H1 (cell line): ENCODE results near the gene MAML1. TPM values are rescaled to one million over a fixed set of nuclear protein-coding genes. Genes with fewer than 3 reads are reported as not detected.

Experiments
- CTCF ChIA-PET: fragments of 300-600 bp; sonication (Branson Sonifier 250); formaldehyde crosslinking; loops from one replicate; lab custom pipeline; 2021; ENCODE audit not compliant: partially characterized antibody; lab: Charles Lee
- POLR2A ChIA-PET: fragments of 300-600 bp; sonication (Branson Sonifier 250); formaldehyde crosslinking; loops from one replicate; lab custom pipeline; 2021; ENCODE audit warnings: inconsistent platforms; ENCODE audit not compliant: partially characterized antibody; lab: Charles Lee
- DNase-seq, 2 experiments: peaks; one replicate each; pipeline versions ENCODE4 v3.0.0 to v3.0.0-alpha.2; 2010 to 2022; ENCODE audit warnings: low spot score in 2 of 2, low read depth in 1 of 2, mixed read lengths in 1 of 2
- FAIRE-seq: peaks from 2 replicates; lab custom pipeline; 2011; peaks lifted over from hg19 to GRCh38; lab: Jason Lieb, UNC
- H2AFZ ChIP-seq: 2 replicates; pipeline ENCODE4 v1.8.1; 2012; ENCODE audit warnings: low read length, inconsistent platforms
- H2AK5ac ChIP-seq: 2 replicates; pipeline ENCODE4 v1.6.1; 2013; ENCODE audit warnings: low read depth, low read length
- H2BK120ac ChIP-seq: replicated peaks from 2 replicates; pipeline ENCODE3; 2013; ENCODE audit warnings: low read depth, low read length, inconsistent platforms
- H2BK12ac ChIP-seq: 2 replicates; pipeline ENCODE4 v1.6.1; 2013; ENCODE audit warnings: low read depth, low read length
- H2BK15ac ChIP-seq: 2 replicates; pipeline ENCODE4 v1.6.1; 2013; ENCODE audit warnings: low read length
- H2BK20ac ChIP-seq: 2 replicates; pipeline ENCODE4 v1.6.1; 2013; ENCODE audit warnings: low read length
- H2BK5ac ChIP-seq: 2 replicates; pipeline ENCODE4 v1.6.1; 2013; ENCODE audit warnings: low read depth, low read length
- H3K14ac ChIP-seq: 2 replicates; pipeline ENCODE4 v1.6.1; 2013; ENCODE audit warnings: inconsistent platforms; ENCODE audit not compliant: insufficient read length
- H3K18ac ChIP-seq: 2 replicates; pipeline ENCODE4 v1.6.1; 2013; ENCODE audit warnings: low read length; ENCODE audit errors: extremely low read depth
- H3K23ac ChIP-seq: 2 replicates; pipeline ENCODE4 v1.6.1; 2013; ENCODE audit warnings: inconsistent platforms; ENCODE audit not compliant: insufficient read length
- H3K23me2 ChIP-seq: 2 replicates; pipeline ENCODE4 v1.6.1; 2013; ENCODE audit warnings: low read depth, low read length
- H3K27ac ChIP-seq: 2 replicates; pipeline ENCODE4 v1.6.1; 2011; ENCODE audit warnings: low read depth, low read length, inconsistent platforms
- H3K27me3 ChIP-seq, 4 experiments: replicated peaks in 1 of 4; 1 replicate in 1 of 4; 2 replicates in 3 of 4; pipeline versions ENCODE4 v1.6.1 to v1.8.1; 2011 to 2013; ENCODE audit warnings: low read length in 3 of 4, mild to moderate bottlenecking in 3 of 4, inconsistent platforms in 2 of 4, mixed read lengths in 2 of 4, moderate library complexity in 1 of 4; ENCODE audit not compliant: control insufficient read depth in 3 of 4, insufficient read depth in 3 of 4; ENCODE audit errors: extremely low read depth in 1 of 4
- H3K36me3 ChIP-seq, 4 experiments: 2 replicates each; pipeline versions ENCODE4 v1.6.1 to v1.8.1; 2011 to 2013; ENCODE audit warnings: mild to moderate bottlenecking in 4 of 4, low read length in 3 of 4, moderate library complexity in 2 of 4, control low read depth in 1 of 4, inconsistent platforms in 1 of 4; ENCODE audit not compliant: insufficient read depth in 4 of 4, control insufficient read depth in 2 of 4
- H3K4ac ChIP-seq: replicated peaks from 2 replicates; pipeline ENCODE3; 2013; ENCODE audit warnings: low read length, low read depth, mixed read lengths, inconsistent platforms; ENCODE audit not compliant: insufficient read length
- H3K4me1 ChIP-seq, 4 experiments: replicated peaks in 1 of 4; 1 replicate in 1 of 4; 2 replicates in 3 of 4; pipeline versions ENCODE4 v1.6.1 to v1.8.1; 2011 to 2013; ENCODE audit warnings: low read length in 3 of 4, inconsistent platforms in 2 of 4, mixed read lengths in 1 of 4; ENCODE audit not compliant: insufficient read depth in 4 of 4, control insufficient read depth in 3 of 4
- H3K4me2 ChIP-seq, 2 experiments: 2 replicates each; pipeline versions ENCODE4 v1.6.1 to v1.8.1; 2011 to 2013; ENCODE audit warnings: low read depth in 2 of 2, low read length in 2 of 2, control low read depth in 1 of 2, inconsistent platforms in 1 of 2, mild to moderate bottlenecking in 1 of 2; ENCODE audit not compliant: insufficient read depth in 1 of 2
- H3K4me3 ChIP-seq, 4 experiments: fragments of 200-600, 300-600 bp in 1 of 4; sonication (generic), shearing (Covaris generic), sonication (Bioruptor Twin) in 1 of 4; 2 replicates each; pipeline versions ENCODE4 v1.5.1 to v1.8.1; 2011 to 2016; ENCODE audit warnings: low read length in 4 of 4, low read depth in 3 of 4, control low read depth in 2 of 4, inconsistent platforms in 2 of 4, mild to moderate bottlenecking in 2 of 4, mixed read lengths in 1 of 4, moderate library complexity in 1 of 4; ENCODE audit not compliant: insufficient read depth in 2 of 4; ENCODE audit errors: extremely low read depth in 1 of 4
- H3K56ac ChIP-seq: replicated peaks from 2 replicates; pipeline ENCODE3; 2013; ENCODE audit warnings: low read depth, mild to moderate bottlenecking, mixed read lengths, low read length, inconsistent platforms; ENCODE audit not compliant: insufficient read length
- H3K79me1 ChIP-seq: 2 replicates; pipeline ENCODE4 v1.6.1; 2013; ENCODE audit warnings: low read depth, low read length, control low read depth
- H3K79me2 ChIP-seq, 2 experiments: 2 replicates each; pipeline versions ENCODE4 v1.6.1 to v1.8.1; 2012 to 2013; ENCODE audit warnings: low read length in 2 of 2, mild to moderate bottlenecking in 2 of 2, inconsistent platforms in 1 of 2; ENCODE audit not compliant: insufficient read depth in 2 of 2, control insufficient read depth in 1 of 2
- H3K9ac ChIP-seq, 4 experiments: replicated peaks in 1 of 4; 1 replicate in 1 of 4; 2 replicates in 3 of 4; pipeline versions ENCODE4 v1.6.1 to v1.8.1; 2011 to 2013; ENCODE audit warnings: low read depth in 3 of 4, low read length in 3 of 4, control low read depth in 2 of 4, mild to moderate bottlenecking in 2 of 4, moderate library complexity in 2 of 4, inconsistent platforms in 1 of 4; ENCODE audit errors: extremely low read depth in 1 of 4
- H3K9me3 ChIP-seq, 2 experiments: 2 replicates each; pipeline versions ENCODE4 v1.6.1 to v1.8.1; 2012 to 2013; ENCODE audit warnings: mild to moderate bottlenecking in 2 of 2, moderate library complexity in 2 of 2, control low read depth in 1 of 2, inconsistent platforms in 1 of 2, low read depth in 1 of 2, low read length in 1 of 2, mixed read lengths in 1 of 2; ENCODE audit not compliant: insufficient read depth in 2 of 2
- H4K20me1 ChIP-seq, 2 experiments: replicated peaks in 1 of 2; 2 replicates each; pipeline versions ENCODE3 to v1.8.1; 2011 to 2013; ENCODE audit warnings: inconsistent platforms in 2 of 2, low read length in 2 of 2, mild to moderate bottlenecking in 1 of 2; ENCODE audit not compliant: insufficient read depth in 2 of 2, control insufficient read depth in 1 of 2
- H4K5ac ChIP-seq: 2 replicates; pipeline ENCODE4 v1.6.1; 2013; ENCODE audit warnings: low read length, low read depth, mixed read lengths, inconsistent platforms; ENCODE audit not compliant: insufficient read length
- H4K8ac ChIP-seq: 2 replicates; pipeline ENCODE4 v1.8.0; 2013; ENCODE audit warnings: mild to moderate bottlenecking, moderate library complexity, low read length, inconsistent platforms; ENCODE audit not compliant: insufficient read depth; ENCODE audit errors: extremely low read depth
- H4K91ac ChIP-seq: replicated peaks from 2 replicates; pipeline ENCODE3; 2013; ENCODE audit warnings: low read length, mixed read lengths, inconsistent platforms; ENCODE audit not compliant: insufficient read length
- MAFK ChIP-seq: IDR thresholded peaks from 2 replicates; pipeline ENCODE4 v1.6.1; 2012; ENCODE audit warnings: low read depth, mild to moderate bottlenecking, improper control_type of control experiment, low read length
- NRF1 ChIP-seq: IDR thresholded peaks from 2 replicates; pipeline ENCODE4 v1.6.1; 2011; ENCODE audit warnings: mild to moderate bottlenecking, low read depth, low read length, improper control_type of control experiment
- WGBS, 2 experiments: shearing (Covaris generic) in 1 of 2; methylation state at CpG; one replicate each; pipeline versions ENCODE4 v1.1.6 to v1.1.7; 2013 to 2015; ENCODE audit warnings: low lambda C conversion rate in 2 of 2, mixed read lengths in 2 of 2, inconsistent platforms in 1 of 2, low coverage in 1 of 2, missing lambda C conversion rate in 1 of 2; ENCODE audit not compliant: insufficient replicate concordance in 2 of 2, insufficient coverage in 1 of 2, insufficient read length in 1 of 2; ENCODE audit errors: extremely low coverage in 1 of 2, missing lambda C conversion rate in 1 of 2; 5-methylcytosine and 5-hydroxymethylcytosine counted together
- polyA plus RNA-seq, 7 experiments: library from polyadenylated mRNA; depleted of rRNA in 3 of 7; stranded (reverse) in 5 of 7; unstranded in 2 of 7; fragments of >200 nt in 5 of 7; fragments of 200-250 nt in 2 of 7; gene quantifications; 1 replicate in 5 of 7; 2 replicates in 1 of 7; 4 replicates in 1 of 7; pipeline versions ENCODE4 v1.2.1 to v1.2.3, GENCODE V29; 2011 to 2013; ENCODE audit warnings: missing spikeins in 2 of 7, mixed read lengths in 2 of 7
- total RNA-seq: library from RNA; stranded (reverse); fragmentation: NEBNext Ultra II Directional; extraction: Animal tissue kit (Norgen Biotek cat#: 25700); gene quantifications from 2 replicates; pipeline ENCODE4 v1.2.1, GENCODE V29; 2021
- TF ChIP-seq, protein P1 (sequence below), 3 experiments: IDR thresholded peaks; 1 replicate in 2 of 3; 2 replicates in 1 of 3; pipeline versions ENCODE4 v1.5.1 to v1.6.1; 2011; ENCODE audit warnings: low read length in 3 of 3, mild to moderate bottlenecking in 3 of 3, inconsistent platforms in 2 of 3, low read depth in 1 of 3, moderate library complexity in 1 of 3; ENCODE audit not compliant: insufficient read depth in 1 of 3; ENCODE audit errors: control extremely low read depth in 1 of 3

Gene MAML1
- total and polyA plus RNA-seq, 2 of the 8 experiments (the other 6 are each of a cell fraction or from before 2014, with no cell fraction given) = 17.1 to 41.9 TPM

DNA sequence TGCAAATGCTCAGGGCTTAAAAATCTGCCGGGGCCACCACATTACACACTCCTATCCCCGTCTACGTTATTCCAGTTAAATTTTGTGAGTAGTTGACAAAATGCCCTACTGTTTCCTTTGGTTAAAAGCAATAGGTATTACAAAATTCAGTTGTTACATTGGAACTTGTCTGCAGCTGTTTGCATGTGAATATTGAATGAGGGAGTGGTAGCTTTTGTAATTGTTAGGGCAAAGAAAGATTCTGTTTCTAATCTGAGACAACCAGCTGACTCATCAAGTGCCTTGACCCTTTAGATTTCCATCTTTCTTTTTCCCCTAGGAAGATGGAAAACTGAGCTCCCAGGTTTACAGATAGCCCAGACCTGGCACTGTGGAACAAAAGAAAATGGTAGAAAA is 30.2 kb downstream of the MAML1 start:
- CTCF ChIA-PET = interaction anchor here (0.6 to 4.9 kb wide), 29 partner anchors 8 to 906 kb away, joined by 3 to 32 read pairs (median 4); partner anchors contain the start of gene LTC4S
- H2AK5ac ChIP-seq = no peak overlapping the region
- FAIRE-seq (no peak), DNase-seq (no peak)
- H3K9me3 ChIP-seq = no peaks in the 10 kb centered on the region
- no peaks in the 10 kb centered on the region for H3K23me2 ChIP-seq
- H2BK5ac ChIP-seq = no peak overlapping the region
- no peak overlapping the region for H4K8ac ChIP-seq
- no peak overlapping the region for H4K5ac ChIP-seq
- no peaks in the 10 kb centered on the region for H3K27me3 ChIP-seq
- no peak overlapping the region for H2AFZ ChIP-seq
- no peak overlapping the region for H3K23ac ChIP-seq
- H3K14ac ChIP-seq = no peak overlapping the region
- H2BK12ac ChIP-seq = no peak overlapping the region
- peaks cover 3 to 19% (median 5%) of the 10 kb centered on the region in 4 experiments for H3K4me1 ChIP-seq
- peaks cover 23 to 32% of the 10 kb centered on the region in 2 experiments for H4K20me1 ChIP-seq
- H3K9ac ChIP-seq = no peak overlapping the region
- peaks cover 14 to 24% (median 16%) of the 10 kb centered on the region in 4 experiments for H3K36me3 ChIP-seq
- H2BK120ac ChIP-seq = no peak overlapping the region
- peaks cover 21% of the 10 kb centered on the region for H3K79me1 ChIP-seq
- H3K18ac ChIP-seq = no peak overlapping the region
- no peak overlapping the region for H3K4me3 ChIP-seq
- POLR2A ChIA-PET = interaction anchor here (0.6 to 2.5 kb wide), 6 partner anchors 13 to 150 kb away, joined by 3 to 10 read pairs (median 5); partner anchors contain the start of gene HNRNPH1
- H2BK20ac ChIP-seq = no peak overlapping the region
- no peak for TF ChIP-seq NRF1
- TF ChIP-seq, protein P1, sequence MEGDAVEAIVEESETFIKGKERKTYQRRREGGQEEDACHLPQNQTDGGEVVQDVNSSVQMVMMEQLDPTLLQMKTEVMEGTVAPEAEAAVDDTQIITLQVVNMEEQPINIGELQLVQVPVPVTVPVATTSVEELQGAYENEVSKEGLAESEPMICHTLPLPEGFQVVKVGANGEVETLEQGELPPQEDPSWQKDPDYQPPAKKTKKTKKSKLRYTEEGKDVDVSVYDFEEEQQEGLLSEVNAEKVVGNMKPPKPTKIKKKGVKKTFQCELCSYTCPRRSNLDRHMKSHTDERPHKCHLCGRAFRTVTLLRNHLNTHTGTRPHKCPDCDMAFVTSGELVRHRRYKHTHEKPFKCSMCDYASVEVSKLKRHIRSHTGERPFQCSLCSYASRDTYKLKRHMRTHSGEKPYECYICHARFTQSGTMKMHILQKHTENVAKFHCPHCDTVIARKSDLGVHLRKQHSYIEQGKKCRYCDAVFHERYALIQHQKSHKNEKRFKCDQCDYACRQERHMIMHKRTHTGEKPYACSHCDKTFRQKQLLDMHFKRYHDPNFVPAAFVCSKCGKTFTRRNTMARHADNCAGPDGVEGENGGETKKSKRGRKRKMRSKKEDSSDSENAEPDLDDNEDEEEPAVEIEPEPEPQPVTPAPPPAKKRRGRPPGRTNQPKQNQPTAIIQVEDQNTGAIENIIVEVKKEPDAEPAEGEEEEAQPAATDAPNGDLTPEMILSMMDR (IDR thresholded peaks at IDR 0.05; ENCODE audit: control extremely low read depth in 1 of 3, insufficient read depth in 1 of 3, low read depth in 1 of 3, low read length in 3 of 3) = no peak
- peak; percentile 47; the same call in 1 of the 2 replicates for TF ChIP-seq MAFK
- H3K79me2 ChIP-seq = peaks cover 3 to 79% of the 10 kb centered on the region in 2 experiments; a peak in 3 of 4 replicates
- no peak overlapping the region for H3K56ac ChIP-seq
- H3K4ac ChIP-seq = no peak overlapping the region
- H3K27ac ChIP-seq = no peak overlapping the region; the same call in 1 of the 2 replicates
- H3K4me2 ChIP-seq = no peak overlapping the region
- WGBS, 2 experiments = 81% methylated on average over 3 of the region's 3 CpGs; no CpG with 5 or more reads in 1 of the 2 experiments
- no peak overlapping the region for H4K91ac ChIP-seq
- no peak overlapping the region for H2BK15ac ChIP-seq
